ENCODE measurements around the gene VDAC1. TPM values are rescaled to one million over a fixed set of nuclear protein-coding genes. Genes with fewer than 3 reads are reported as not detected.
A peak's percentile ranks its signal among the peaks of the same experiment; 100 is the strongest.

VDAC1 gene
- total and polyA plus RNA-seq, 10 of the 15 experiments (the other 5 are each of a cell fraction or from before 2014, with no cell fraction given): 245 to 488 (median 349) TPM

- in situ Hi-C loops (cut with MboI): no loop called here
Observed at GRCh38 chr5:133931546-133931945, 73.2 kb downstream of the VDAC1 start.

More at GRCh38 chr5:133931546-133931945, 73.2 kb downstream of the VDAC1 start:
- ChIA-PET CTCF (no interaction called here), POLR2A (no interaction called here), RAD21 (ENCODE audit: unreplicated experiment) (interaction anchor here (0.8 kb wide), 1 partner anchor 11 kb away, joined by 4 read pairs; no protein-coding TSS in a partner anchor), SMC1A (ENCODE audit: uncharacterized antibody, unreplicated experiment) (interaction anchor here (3.5 kb wide), 1 partner anchor 13 kb away, joined by 15 read pairs; no protein-coding TSS in a partner anchor)
- DNase-seq (ENCODE audit: low read depth, low spot score) (no peak), ATAC-seq (no peak), FAIRE-seq (no peak)
- Histone ChIP-seq H3K36me3 (ENCODE audit: control insufficient read depth in 2 of 2, insufficient read depth in 2 of 2, low read length in 1 of 2) (no peaks in the 10 kb centered on the region), H3K4me1 (ENCODE audit: control insufficient read depth, insufficient read depth, low read length) (peaks cover 66% of the 10 kb centered on the region), H3K79me2 (ENCODE audit: control insufficient read depth, insufficient read depth, low read length) (no peaks in the 10 kb centered on the region), H3K4me2 (ENCODE audit: control insufficient read depth, insufficient read depth) (peak overlapping the region; percentile 88; the same call in 1 of the 2 replicates), H3K4me3 (no peak overlapping the region), H3K27ac (ENCODE audit: control insufficient read depth, insufficient read depth) (no peak overlapping the region), H4K20me1 (ENCODE audit: control insufficient read depth, insufficient read depth) (no peaks in the 10 kb centered on the region), H3K9me3 (replicated peaks; ENCODE audit: control insufficient read depth, insufficient read depth, low read length) (no peaks in the 10 kb centered on the region), H3K9ac (ENCODE audit: control insufficient read depth, insufficient read depth, low read length) (no peak overlapping the region), H3K27me3 (replicated peaks in 1 of 2; ENCODE audit: control insufficient read depth in 2 of 2, insufficient read depth in 2 of 2, low read length in 1 of 2) (no peaks in the 10 kb centered on the region), H2AFZ (ENCODE audit: control insufficient read depth, low read depth, low read length) (no peak overlapping the region)
- 100% methylated on average over 5 of the region's 5 CpGs for WGBS (ENCODE audit: insufficient coverage, insufficient replicate concordance, low lambda C conversion rate, missing lambda C conversion rate)
- no TSS peak for BruUV-seq (replicated peaks)
- TF ChIP-seq ATF3 (IDR thresholded peaks at IDR 0.05; ENCODE audit: borderline replicate concordance, extremely low read depth, low read depth, low read length): no peak
- no peak for TF ChIP-seq SMC3 (IDR thresholded peaks at IDR 0.05; ENCODE audit: borderline replicate concordance, low read length)
- no peak for TF ChIP-seq RAD21 (IDR thresholded peaks at IDR 0.05; ENCODE audit: insufficient read depth, low read depth, low read length)
- TF ChIP-seq IKZF1 (conservative IDR thresholded peaks at IDR 0.05): no peak
- no peak for TF ChIP-seq NFYB (IDR thresholded peaks at IDR 0.05; ENCODE audit: insufficient read depth, low read depth, low read length)
- no peak for TF ChIP-seq TARDBP (IDR thresholded peaks at IDR 0.05; ENCODE audit: borderline replicate concordance)
- no peak for TF ChIP-seq SRF (IDR thresholded peaks at IDR 0.05; ENCODE audit: low read depth in 2 of 2, low read length in 2 of 2)
- TF ChIP-seq TAF1 (IDR thresholded peaks at IDR 0.05; ENCODE audit: borderline replicate concordance, low read depth, low read length): no peak
- no peak for TF ChIP-seq HCFC1 (IDR thresholded peaks at IDR 0.05; ENCODE audit: low read length)
- no peak for TF ChIP-seq CEBPZ (IDR thresholded peaks at IDR 0.05; ENCODE audit: low read depth, low read length)
- no peak for TF ChIP-seq GABPA (IDR thresholded peaks at IDR 0.05; ENCODE audit: low read depth)
- no peak for TF ChIP-seq MEF2A (IDR thresholded peaks at IDR 0.05; ENCODE audit: insufficient read depth, low read depth, low read length)
- intact Hi-C loops (cut with micrococcal nuclease; ENCODE audit: unreplicated experiment): loop anchor here (2.0 kb wide), 1 partner anchor 25 kb away; no protein-coding TSS in a partner anchor
